ENCODE data around the gene BICRA. TPM values are rescaled to one million over a fixed set of nuclear protein-coding genes. Genes with fewer than 3 reads are reported as not detected.
"Not testable (repeated sequence)": the region's sequence is repeated elsewhere in the genome, so short reads cannot be mapped to it uniquely, and the experiment has no call there.

The BICRA gene
- total RNA-seq, 1 donor from 2014 or later = 7.8 TPM

DNA sequence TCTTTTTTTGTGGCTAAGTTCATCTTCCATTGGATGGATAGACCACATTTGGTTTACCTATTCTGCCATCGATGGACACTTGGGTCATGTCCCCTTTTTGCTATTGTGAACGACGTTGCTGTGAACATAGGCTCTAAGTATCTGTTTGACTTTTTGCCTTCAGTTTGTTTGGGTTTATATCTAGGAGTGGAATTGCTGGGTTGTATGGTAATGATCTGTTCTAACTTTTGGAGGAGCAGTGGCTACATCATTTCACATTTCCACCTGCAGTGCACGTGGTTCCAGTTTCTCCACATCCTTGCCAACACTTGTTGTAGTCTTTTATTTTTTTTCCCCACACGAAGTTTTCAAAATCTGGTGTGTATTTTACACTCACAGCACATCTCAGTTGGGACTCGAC lies 21.7 kb downstream of the BICRA start:
- Histone ChIP-seq H3K27me3 (ENCODE audit: low read depth) (no peaks in the 10 kb centered on the region), H3K36me3 (no peaks in the 10 kb centered on the region), H3K9me3 (replicated peaks) (no peaks in the 10 kb centered on the region), H3K27ac (replicated peaks) (peak overlapping the region; percentile 72), H3K4me3 (no peak overlapping the region), H3K4me1 (peaks cover 74% of the 10 kb centered on the region)
- intact Hi-C loops (cut with micrococcal nuclease) = no loop called here
- TF ChIP-seq CTCF (IDR thresholded peaks at IDR 0.05; ENCODE audit: borderline replicate concordance) = no peak
- DNase-seq = no peak

- Histone ChIP-seq H3K36me3 (no peaks in the 10 kb centered on the region), H3K27me3 (ENCODE audit: low read depth) (no peaks in the 10 kb centered on the region), H3K4me3 (no peak overlapping the region), H3K4me1 (peaks cover 72% of the 10 kb centered on the region), H3K27ac (replicated peaks) (peak overlapping the region; percentile 72), H3K9me3 (replicated peaks) (no peaks in the 10 kb centered on the region)
- intact Hi-C loops (cut with micrococcal nuclease) = no loop called here
- DNase-seq = peak; percentile 40
- no peak for TF ChIP-seq CTCF (IDR thresholded peaks at IDR 0.05; ENCODE audit: borderline replicate concordance)
Observed at GRCh38 chr19:47631681-47632446, 22.9 kb downstream of the BICRA start.

DNA sequence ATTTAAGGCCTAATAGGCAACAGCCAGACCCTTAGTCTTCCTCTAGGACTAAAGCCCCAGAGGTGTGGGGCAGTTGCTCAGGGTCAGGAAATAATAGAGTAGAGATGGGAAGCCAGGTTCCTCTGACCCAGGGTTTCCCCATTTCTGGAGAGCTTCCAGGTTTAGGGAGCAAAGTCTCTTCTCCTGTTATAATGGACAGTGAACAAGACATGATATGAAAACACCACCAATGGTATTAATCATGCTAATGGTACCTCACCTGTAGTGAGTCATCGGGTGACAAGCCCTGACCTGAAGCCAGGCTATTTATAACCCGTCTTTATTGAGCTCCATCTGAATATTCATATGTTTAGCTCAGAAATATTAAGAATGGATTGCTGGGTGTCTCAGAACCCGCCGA lies 24.6 kb downstream of the BICRA start:
- peaks cover 72% of the 10 kb centered on the region for H3K4me1 ChIP-seq
- intact Hi-C loops (cut with micrococcal nuclease) = no loop called here
- peak overlapping the region; percentile 72 for H3K27ac ChIP-seq (replicated peaks)
- TF ChIP-seq CTCF (IDR thresholded peaks at IDR 0.05; ENCODE audit: borderline replicate concordance) = no peak
- no peaks in the 10 kb centered on the region for H3K9me3 ChIP-seq (replicated peaks)
- H3K27me3 ChIP-seq (ENCODE audit: low read depth) = no peaks in the 10 kb centered on the region
- DNase-seq = no peak
- H3K4me3 ChIP-seq = no peak overlapping the region
- peaks cover 4% of the 10 kb centered on the region for H3K36me3 ChIP-seq

- peaks cover 4% of the 10 kb centered on the region for H3K36me3 ChIP-seq
- H3K4me1 ChIP-seq = peaks cover 76% of the 10 kb centered on the region
- H3K9me3 ChIP-seq (replicated peaks) = no peaks in the 10 kb centered on the region
- no peak for TF ChIP-seq CTCF (IDR thresholded peaks at IDR 0.05; ENCODE audit: borderline replicate concordance)
- DNase-seq = no peak
- intact Hi-C loops (cut with micrococcal nuclease) = no loop called here
- no peak overlapping the region for H3K4me3 ChIP-seq
- H3K27ac ChIP-seq (replicated peaks) = peak overlapping the region; percentile 33
- H3K27me3 ChIP-seq (ENCODE audit: low read depth) = no peaks in the 10 kb centered on the region
Observed at GRCh38 chr19:47633996-47634395, 25.1 kb downstream of the BICRA start.

DNA sequence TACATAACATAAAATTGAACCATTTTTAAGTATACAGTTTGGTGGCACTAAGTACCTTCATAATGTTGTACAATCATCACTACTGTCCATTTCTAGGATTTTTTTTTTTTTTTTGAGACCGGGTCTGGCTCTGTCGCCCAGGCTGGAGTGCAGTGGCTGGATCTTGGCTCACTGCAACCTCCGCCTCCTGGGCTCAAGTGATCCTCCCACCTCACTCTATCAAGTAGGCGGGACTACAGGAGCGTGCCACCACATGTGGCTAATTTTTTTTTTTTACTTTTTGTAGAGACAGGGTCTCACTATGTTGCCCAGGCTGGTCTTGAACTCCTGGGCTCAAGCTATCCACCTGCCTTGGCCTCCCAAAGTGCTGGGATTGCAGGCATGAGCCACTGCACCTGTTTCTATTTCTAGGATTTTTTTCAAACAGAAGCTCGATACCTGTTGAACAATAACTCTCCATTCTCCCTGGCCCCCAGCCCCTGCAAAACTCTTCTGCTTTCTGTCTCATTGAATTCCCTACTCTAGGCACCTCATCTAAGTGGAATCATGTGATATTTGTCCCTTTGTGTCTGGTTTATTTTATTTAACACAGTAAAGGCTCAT lies 26.3 kb downstream of the BICRA start:
- Histone ChIP-seq H3K4me1 (peaks cover 76% of the 10 kb centered on the region), H3K27ac (replicated peaks) (peak overlapping the region; percentile 33)
- H3K36me3 ChIP-seq; H3K9me3 ChIP-seq (replicated peaks); H3K27me3 ChIP-seq (ENCODE audit: low read depth); DNase-seq; intact Hi-C loops (cut with micrococcal nuclease); H3K4me3 ChIP-seq: not testable (repeated sequence)

- DNase-seq = no peak
- Histone ChIP-seq H3K36me3 (peaks cover 4% of the 10 kb centered on the region), H3K27me3 (ENCODE audit: low read depth) (no peaks in the 10 kb centered on the region), H3K4me1 (peaks cover 72% of the 10 kb centered on the region), H3K27ac (replicated peaks) (peak overlapping the region; percentile 67), H3K9me3 (replicated peaks) (no peaks in the 10 kb centered on the region), H3K4me3 (no peak overlapping the region)
- no peak for TF ChIP-seq CTCF (IDR thresholded peaks at IDR 0.05; ENCODE audit: borderline replicate concordance)
- intact Hi-C loops (cut with micrococcal nuclease) = no loop called here
Observed at GRCh38 chr19:47637550-47637949, 28.6 kb downstream of the BICRA start.

Data from left ventricle myocardium inferior (tissue), 1 donor.